Psoas muscle (tissue), 8 donors: Measurements from ENCODE around the gene SUPT6H. TPM values are rescaled to one million over a fixed set of nuclear protein-coding genes. Genes with fewer than 3 reads are reported as not detected.

Experiments used
- ATAC-seq, 4 donors: fragments of 200-7000 bp; cut with Tn5 transposase; one replicate each; pipeline ENCODE4 v1.9.1; 2020; ENCODE audit warnings: moderate library complexity in 3 of 4, mild to moderate bottlenecking in 2 of 4
- DNase-seq, 2 donors: peaks; one replicate each; pipeline ENCODE4 v3.0.0-alpha.2; 2020
- H3K27ac ChIP-seq: fragments of 200-600 bp; one replicate; pipeline ENCODE4 v1.8.0; 2022
- H3K27me3 ChIP-seq, 3 donors: fragments of 200-600 bp in 1 of 3; one replicate each; pipeline versions ENCODE4 v1.6.1 to v1.8.0; 2013 to 2022; ENCODE audit warnings: low read length in 2 of 3, mild to moderate bottlenecking in 2 of 3, moderate library complexity in 1 of 3; ENCODE audit not compliant: insufficient read depth in 3 of 3
- H3K36me3 ChIP-seq, 2 donors: fragments of 200-600 bp in 1 of 2; one replicate each; pipeline versions ENCODE4 v1.6.1 to v1.8.0; 2013 to 2022; ENCODE audit warnings: low read depth in 1 of 2, mild to moderate bottlenecking in 1 of 2, moderate library complexity in 1 of 2; ENCODE audit not compliant: insufficient read depth in 1 of 2
- H3K4me1 ChIP-seq: fragments of 200-600 bp; one replicate; pipeline ENCODE4 v1.8.0; 2022
- H3K4me3 ChIP-seq: fragments of 200-600 bp; one replicate; pipeline ENCODE4 v1.8.0; 2022; ENCODE audit warnings: mild to moderate bottlenecking
- H3K9me3 ChIP-seq: fragments of 200-600 bp; one replicate; pipeline ENCODE4 v1.8.0; 2022
- WGBS, 3 donors: extraction: QIAGEN DNeasy Blood & Tissue Kit; methylation state at CpG; one replicate each; pipeline versions ENCODE4 v1.1.6 to v1.1.7; 2013; 5-methylcytosine and 5-hydroxymethylcytosine counted together
- intact Hi-C, 2 donors: fragments of 100-400 bp; cut with DNase I; formaldehyde crosslinking; loops; one replicate each; pipeline versions ENCODE4 v1.11.0 to v1.14.2; 2022
- polyA plus RNA-seq, 3 donors: library from polyadenylated mRNA; stranded (reverse); fragments of 200-250 nt; gene quantifications; one replicate each; pipeline ENCODE4 v1.2.3, GENCODE V29; 2013
- total RNA-seq, 4 donors: library from RNA; stranded (reverse); fragmentation: NEBNext Ultra II Directional in 2 of 4; extraction: Animal tissue kit (Norgen Biotek cat#: 25700) in 2 of 4; gene quantifications; one replicate each; pipeline versions ENCODE4 v1.2.1 to v1.2.4, GENCODE V29; 2021 to 2023
- TF ChIP-seq, protein P1 (sequence below): fragments of 200-600 bp; IDR thresholded peaks from one replicate; pipeline ENCODE4 v1.8.0; 2022; ENCODE audit warnings: antibody characterized with exemption
- donor health status: healthy with polysubstance abuse.
- donor health status: DM: no; HTN: no; CAD: no; lungs with moderate emphysema.
- donor health status: Bipolar disorder and iron deficiency.
- donor health status: healthy.
- donor health status: DM: yes; HTN: yes; CAD: no.
- donor health status: DM: no; HTN: no; CAD: no.
- donor health status: DM: no; HTN: no; CAD: no.
- donor health status: DM: yes; HTN: yes; CAD: no.

Gene SUPT6H
- total and polyA plus RNA-seq, 7 donors, result 28.6 to 77.4 (median 67.0) TPM

DNA sequence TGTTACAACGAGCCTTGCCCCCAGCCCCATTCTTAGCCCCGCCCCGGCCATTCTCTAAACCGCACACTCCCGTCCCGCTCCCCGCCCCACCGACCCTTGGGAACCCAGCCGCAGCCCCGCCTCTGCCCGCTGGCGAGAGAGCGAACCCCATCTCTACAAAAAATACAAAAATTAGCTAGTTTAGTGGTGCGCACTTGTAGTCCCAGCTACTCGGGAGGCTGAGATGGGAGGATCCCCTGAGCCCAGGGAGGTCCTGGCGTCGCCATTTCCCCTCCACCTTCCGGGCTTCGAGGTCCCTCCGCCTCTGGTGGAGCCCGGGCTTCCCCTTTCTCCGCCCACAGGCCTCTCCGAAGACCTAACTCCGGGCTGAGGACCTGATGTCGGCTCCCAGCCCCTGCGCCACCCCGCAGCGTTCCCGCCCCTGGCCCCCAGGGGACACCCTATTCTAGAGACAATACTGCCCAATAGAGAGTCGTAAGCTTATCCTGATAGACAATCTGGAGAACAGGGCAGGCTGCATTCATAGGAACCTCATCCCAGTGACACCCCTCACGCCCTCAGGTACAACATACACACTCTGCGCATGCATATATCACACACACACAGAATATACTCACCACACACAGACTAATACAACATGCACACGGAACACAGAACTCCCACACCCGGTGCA, 50.2 kb downstream of the SUPT6H start:
- Histone ChIP-seq H3K9me3 (no peaks in the 10 kb centered on the region), H3K36me3 (peaks cover 0 to 10% of the 10 kb centered on the region in 2 donors), H3K4me1 (peaks cover 8% of the 10 kb centered on the region), H3K27me3 (peaks cover 0 to 9% (median 2%) of the 10 kb centered on the region in 3 donors), H3K27ac (peak overlapping the region; percentile 82), H3K4me3 (peak overlapping the region; percentile 85)
- ATAC-seq (no peak), DNase-seq (peak; percentile 46 to 73)
- WGBS, 3 donors, result 35 to 46% (median 36%) methylated on average over 33 to 34 of the region's 34 CpGs
- intact Hi-C loops, result no loop called here
- TF ChIP-seq, protein P1, sequence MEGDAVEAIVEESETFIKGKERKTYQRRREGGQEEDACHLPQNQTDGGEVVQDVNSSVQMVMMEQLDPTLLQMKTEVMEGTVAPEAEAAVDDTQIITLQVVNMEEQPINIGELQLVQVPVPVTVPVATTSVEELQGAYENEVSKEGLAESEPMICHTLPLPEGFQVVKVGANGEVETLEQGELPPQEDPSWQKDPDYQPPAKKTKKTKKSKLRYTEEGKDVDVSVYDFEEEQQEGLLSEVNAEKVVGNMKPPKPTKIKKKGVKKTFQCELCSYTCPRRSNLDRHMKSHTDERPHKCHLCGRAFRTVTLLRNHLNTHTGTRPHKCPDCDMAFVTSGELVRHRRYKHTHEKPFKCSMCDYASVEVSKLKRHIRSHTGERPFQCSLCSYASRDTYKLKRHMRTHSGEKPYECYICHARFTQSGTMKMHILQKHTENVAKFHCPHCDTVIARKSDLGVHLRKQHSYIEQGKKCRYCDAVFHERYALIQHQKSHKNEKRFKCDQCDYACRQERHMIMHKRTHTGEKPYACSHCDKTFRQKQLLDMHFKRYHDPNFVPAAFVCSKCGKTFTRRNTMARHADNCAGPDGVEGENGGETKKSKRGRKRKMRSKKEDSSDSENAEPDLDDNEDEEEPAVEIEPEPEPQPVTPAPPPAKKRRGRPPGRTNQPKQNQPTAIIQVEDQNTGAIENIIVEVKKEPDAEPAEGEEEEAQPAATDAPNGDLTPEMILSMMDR, result no peak

DNA sequence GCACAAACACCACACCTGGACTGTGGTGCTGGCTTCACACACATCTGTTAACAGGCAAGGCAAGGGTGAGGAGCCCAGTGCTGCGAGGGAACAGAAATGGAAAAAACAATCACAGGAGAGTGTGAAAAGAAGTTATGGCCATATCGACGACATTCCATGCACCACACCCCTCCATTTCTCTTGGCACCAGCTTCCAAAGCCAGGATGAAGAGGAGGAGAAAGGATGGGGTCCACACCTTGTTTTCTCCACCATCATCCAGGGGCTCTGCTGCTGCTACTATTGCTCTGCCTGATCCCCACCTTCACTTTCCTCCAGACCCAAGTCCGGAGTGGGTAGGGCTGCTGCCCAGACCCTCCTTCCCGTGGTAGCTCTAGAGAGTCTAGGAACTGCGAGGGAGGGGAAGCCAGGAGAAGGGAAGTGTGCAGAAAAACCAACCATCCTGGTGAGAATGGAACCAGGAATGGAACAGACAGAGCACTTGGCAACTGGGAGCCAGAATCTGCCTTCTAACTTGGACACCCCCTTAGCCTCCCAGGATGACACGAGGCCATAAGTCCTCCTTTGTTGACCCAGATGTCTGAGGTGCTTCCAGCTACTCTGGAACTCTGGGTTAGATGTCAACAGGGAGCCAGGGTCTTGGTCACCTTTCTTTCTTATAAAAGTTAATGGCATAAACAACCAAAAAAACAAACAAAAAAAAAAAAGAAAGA, 50.9 kb downstream of the SUPT6H start:
- H3K9me3 ChIP-seq, result no peaks in the 10 kb centered on the region
- peaks cover 0 to 14% (median 2%) of the 10 kb centered on the region in 3 donors for H3K27me3 ChIP-seq
- no peak overlapping the region for H3K4me3 ChIP-seq
- no peak overlapping the region for H3K27ac ChIP-seq
- intact Hi-C loops, result no loop called here
- H3K36me3 ChIP-seq, result peaks cover 0 to 10% of the 10 kb centered on the region in 2 donors
- no peak for DNase-seq
- ATAC-seq, result no peak
- TF ChIP-seq, protein P1, result no peak
- H3K4me1 ChIP-seq, result peaks cover 8% of the 10 kb centered on the region
- WGBS, 3 donors, result 65 to 72% (median 72%) methylated on average over 7 of the region's 7 CpGs

DNA sequence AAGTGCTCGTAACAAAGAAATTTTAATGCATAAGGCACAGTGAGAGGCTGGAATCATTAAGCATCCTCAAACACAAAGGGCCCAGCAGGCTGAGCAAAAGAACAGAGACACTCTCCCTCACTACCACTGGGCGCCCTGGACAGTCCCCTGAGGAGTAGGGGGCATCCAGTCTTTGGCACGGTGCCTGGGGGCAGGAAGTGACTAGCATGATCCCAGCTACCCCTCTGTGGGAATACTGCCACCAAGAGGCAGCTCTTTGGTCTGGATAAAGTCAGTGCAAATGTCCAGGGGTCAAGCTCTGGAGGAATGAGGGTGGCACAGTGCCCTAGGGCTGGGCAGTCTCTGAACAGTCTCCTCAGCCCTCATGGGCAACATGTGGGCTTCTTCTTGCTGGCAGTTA, 52.3 kb downstream of the SUPT6H start:
- H3K4me3 ChIP-seq, result no peak overlapping the region
- DNase-seq, result peak in 1 of 2 donors; percentile 50
- H3K9me3 ChIP-seq, result no peaks in the 10 kb centered on the region
- ATAC-seq, result no peak
- TF ChIP-seq, protein P1, result no peak
- H3K36me3 ChIP-seq, result peaks cover 0 to 10% of the 10 kb centered on the region in 2 donors
- intact Hi-C loops, result no loop called here
- WGBS, 3 donors, result 94 to 97% (median 95%) methylated on average over 3 of the region's 3 CpGs
- H3K4me1 ChIP-seq, result peaks cover 8% of the 10 kb centered on the region
- no peak overlapping the region for H3K27ac ChIP-seq
- peaks cover 0 to 16% (median 2%) of the 10 kb centered on the region in 3 donors for H3K27me3 ChIP-seq

GRCh38 chr17:28715217-28715616, 53.2 kb downstream of the SUPT6H start:
- Histone ChIP-seq H3K27ac (no peak overlapping the region), H3K36me3 (peaks cover 0 to 10% of the 10 kb centered on the region in 2 donors), H3K4me3 (no peak overlapping the region), H3K9me3 (no peaks in the 10 kb centered on the region), H3K27me3 (peaks cover 0 to 16% (median 2%) of the 10 kb centered on the region in 3 donors), H3K4me1 (peaks cover 8% of the 10 kb centered on the region)
- no peak for ATAC-seq
- WGBS, 3 donors, result 85 to 96% (median 91%) methylated on average over 2 of the region's 2 CpGs
- no peak for DNase-seq
- intact Hi-C loops, result no loop called here
- TF ChIP-seq, protein P1, result no peak
